HTR-8/SVneo (cell line): ENCODE results near the gene FBN1.

Experiments
- DNase-seq: peaks from one replicate; pipeline ENCODE4 v3.0.0; 2011; ENCODE audit warnings: low spot score, mixed read lengths; ENCODE audit not compliant: insufficient read length
- FAIRE-seq: peaks from 2 replicates; lab custom pipeline; 2011; peaks lifted over from hg19 to GRCh38; lab: Jason Lieb, UNC

Gene FBN1

GRCh38 chr15:48532946-48533345, 112.6 kb downstream of the FBN1 start:
- no peak for DNase-seq
- no peak for FAIRE-seq

DNA sequence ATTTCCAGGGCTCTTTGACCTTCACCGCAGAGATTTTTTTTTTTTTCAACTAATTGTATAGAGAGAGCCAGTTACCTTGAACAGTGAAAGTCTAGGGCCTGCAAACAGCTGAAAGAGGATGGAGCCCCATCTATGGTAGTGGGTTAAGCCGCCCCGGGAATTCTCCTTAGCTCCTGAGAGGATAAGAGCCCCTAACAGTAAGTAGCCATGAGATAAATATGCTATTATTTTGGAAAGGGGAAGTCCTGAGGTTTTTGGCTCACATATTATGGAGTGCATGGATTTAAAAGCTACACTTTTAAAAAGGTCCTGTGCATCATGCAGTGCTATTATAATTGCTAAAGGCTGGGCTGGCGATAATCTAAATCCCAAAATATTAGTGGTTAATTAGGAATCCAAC, 115.0 kb downstream of the FBN1 start:
- no peak for DNase-seq
- FAIRE-seq = no peak

DNA sequence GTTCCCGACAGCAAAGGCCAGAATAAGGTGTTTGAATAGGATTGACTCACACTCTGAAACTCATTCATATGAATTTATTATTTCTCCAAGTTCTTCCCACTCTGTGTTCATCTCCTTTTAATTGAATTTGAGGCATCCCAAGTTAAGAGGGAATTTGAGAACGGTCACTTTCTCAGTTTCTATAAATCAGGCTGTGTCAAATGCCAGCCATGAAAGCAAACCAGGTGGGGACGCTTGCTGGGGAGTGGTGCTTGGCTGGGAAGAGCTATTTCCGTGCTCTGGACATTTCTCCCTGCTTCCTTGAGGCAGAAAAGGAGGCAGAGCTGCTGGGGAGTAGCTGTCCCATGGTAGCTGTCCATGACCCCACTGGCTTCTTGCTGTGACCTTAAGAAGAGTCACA, 116.6 kb downstream of the FBN1 start:
- DNase-seq (no peak), FAIRE-seq (no peak)

DNA sequence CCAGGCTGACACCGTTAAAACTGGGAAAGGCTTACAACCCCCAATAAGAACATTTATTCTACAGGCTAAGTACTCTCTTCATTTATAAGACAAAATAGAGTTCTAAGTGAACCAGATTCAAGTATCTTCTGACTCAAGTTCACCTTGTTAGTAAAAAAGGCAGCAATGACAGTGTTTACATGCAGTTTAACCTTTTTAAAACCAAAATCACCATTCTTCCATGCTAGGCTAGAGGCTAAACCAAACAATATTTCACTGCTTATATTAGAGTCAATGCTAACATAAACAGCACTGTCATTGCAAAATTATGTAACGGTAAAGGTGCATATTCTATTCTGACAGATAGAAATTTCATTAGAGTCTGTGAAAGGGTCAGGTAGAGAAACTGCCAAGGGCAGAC, 118.0 kb downstream of the FBN1 start:
- DNase-seq (no peak), FAIRE-seq (no peak)

GRCh38 chr15:48522911-48523310, 122.6 kb downstream of the FBN1 start:
- no peak for FAIRE-seq
- DNase-seq = no peak

- DNase-seq (no peak), FAIRE-seq (no peak)
These were observed 123.4 kb downstream of the FBN1 start for GRCh38 chr15:48522123-48522522.

- no peak for FAIRE-seq
These were observed 124.9 kb downstream of the FBN1 start for GRCh38 chr15:48520376-48521155.

DNA sequence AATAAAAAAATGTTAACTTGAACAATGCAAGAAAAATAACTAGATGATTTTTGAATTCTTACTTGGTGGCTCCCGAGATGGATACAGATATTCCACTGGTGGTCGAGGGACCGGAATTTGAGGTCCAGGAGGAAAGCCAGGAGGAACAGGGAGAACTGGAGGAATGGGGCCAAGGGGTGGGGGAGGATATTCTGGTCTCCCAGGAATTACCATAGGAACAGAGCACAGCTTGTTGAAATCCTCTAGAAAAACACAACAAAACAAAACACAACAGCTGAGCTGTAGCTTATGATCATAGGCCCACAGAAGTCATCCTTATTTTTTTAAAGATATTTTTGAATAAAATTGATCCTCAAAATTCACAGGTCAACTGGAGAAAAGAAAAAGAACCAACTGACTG, 129.4 kb downstream of the FBN1 start:
- FAIRE-seq = no peak
- DNase-seq = no peak

More at GRCh38 chr15:48520376-48521155, 124.9 kb downstream of the FBN1 start:
- DNase-seq = no peak

DNA sequence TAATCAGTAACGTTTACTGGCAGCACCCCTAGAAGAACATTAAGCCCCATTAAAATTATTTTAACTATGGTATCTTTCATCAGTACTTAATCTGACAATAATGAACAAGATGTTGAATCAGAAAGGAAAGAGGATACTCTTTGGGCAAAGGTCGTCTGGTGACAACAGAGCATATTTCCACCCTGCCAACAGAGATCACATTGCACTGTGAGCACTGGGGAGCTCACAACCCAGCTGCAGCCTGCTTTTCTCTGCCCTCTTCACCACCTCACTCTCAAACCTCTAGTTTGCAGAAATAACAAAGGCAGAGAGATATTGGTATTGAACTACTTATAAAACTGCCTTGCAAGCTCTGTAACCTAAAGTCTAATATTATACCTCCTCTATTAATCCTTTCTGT, 130.0 kb downstream of the FBN1 start:
- FAIRE-seq (no peak), DNase-seq (no peak)

- no peak for FAIRE-seq
These were observed 131.2 kb downstream of the FBN1 start for GRCh38 chr15:48514103-48514816.

DNA sequence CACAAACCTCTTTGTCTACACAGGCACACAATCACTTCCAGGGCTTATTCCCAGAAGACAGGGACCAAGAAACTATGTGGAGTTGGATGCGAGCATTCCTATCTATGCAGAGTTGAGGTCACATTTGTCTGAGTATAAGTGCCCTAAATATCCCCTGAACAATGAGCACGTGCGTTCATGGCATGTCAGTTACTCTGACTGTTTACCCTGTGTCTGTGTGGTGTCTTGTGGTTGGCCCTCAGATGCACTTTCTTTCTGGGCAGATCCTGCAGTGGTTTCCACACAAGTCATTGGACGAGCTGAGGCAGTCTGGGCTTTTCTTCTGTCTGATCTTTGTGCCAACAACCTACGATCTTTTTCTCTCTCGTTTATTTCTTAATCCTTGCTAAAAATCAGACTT, 134.5 kb downstream of the FBN1 start:
- FAIRE-seq (no peak), DNase-seq (no peak)

More at GRCh38 chr15:48514103-48514816, 131.2 kb downstream of the FBN1 start:
- no peak for DNase-seq

- FAIRE-seq = peak; percentile 23
- DNase-seq = peak; percentile 18
These were observed 138.0 kb downstream of the FBN1 start for GRCh38 chr15:48507416-48508065.

- no peak for FAIRE-seq
- no peak for DNase-seq
These were observed 140.4 kb downstream of the FBN1 start for GRCh38 chr15:48505067-48505466.

- FAIRE-seq (no peak), DNase-seq (no peak)
These were observed 144.3 kb downstream of the FBN1 start for GRCh38 chr15:48501208-48501607.

GRCh38 chr15:48500595-48500994, 144.9 kb downstream of the FBN1 start:
- DNase-seq = no peak
- FAIRE-seq = no peak

DNA sequence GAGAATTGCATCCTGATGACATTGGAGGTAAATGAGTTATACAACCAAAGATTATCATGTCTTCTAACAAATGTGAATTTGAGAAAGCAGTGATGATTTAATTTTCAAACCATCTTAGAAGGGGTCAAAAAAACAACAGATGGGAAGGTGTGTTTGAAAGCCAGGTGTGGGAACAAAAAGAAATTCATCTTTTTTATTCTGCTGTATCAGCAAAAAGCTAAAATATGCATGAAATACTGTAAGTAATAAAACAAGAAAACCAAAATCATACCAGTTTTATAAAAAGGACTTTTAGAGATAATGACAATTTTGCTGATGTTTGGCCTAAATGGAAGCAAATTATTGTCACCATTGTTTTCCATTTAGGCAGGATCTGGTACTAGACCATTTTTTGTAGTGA, 145.5 kb downstream of the FBN1 start:
- FAIRE-seq = no peak
- DNase-seq = no peak

DNA sequence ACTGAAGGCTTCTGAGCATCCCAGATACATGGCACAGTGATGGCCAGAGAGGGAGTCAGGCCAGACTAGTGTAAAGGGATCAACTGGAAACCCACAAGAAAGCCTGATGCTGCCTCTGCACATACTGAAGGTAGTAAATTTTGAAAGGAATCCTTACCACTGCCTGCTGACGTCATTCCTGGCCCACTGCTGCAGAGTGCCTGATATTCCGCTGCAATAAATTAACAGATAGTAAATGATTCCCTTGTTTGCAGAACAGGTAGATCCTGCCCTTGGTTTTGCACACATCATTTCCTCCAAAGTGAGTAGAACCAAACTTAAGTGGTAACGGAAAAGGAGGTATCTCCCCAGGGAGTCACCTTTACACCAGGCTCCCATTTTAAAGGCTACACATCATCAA, 146.7 kb downstream of the FBN1 start:
- DNase-seq (no peak), FAIRE-seq (no peak)

DNA sequence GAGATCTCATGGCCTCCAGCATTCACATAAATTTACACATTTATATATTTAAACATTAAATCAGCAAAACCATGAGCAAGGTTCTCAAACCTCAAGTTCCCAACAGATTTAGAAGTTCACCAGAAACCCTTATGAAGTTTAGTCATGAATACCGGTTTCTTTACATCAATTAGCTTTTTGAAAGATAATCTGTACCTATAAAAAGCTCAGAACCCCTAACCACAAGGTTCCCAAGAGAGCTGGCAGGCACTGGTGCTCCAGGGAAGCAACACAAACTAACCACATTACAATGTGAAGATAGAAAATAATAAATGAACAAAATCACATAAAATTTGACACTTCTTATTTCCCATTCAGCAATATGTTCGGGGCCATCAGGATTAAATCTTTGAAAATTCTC, 150.9 kb downstream of the FBN1 start:
- FAIRE-seq = no peak
- no peak for DNase-seq

DNA sequence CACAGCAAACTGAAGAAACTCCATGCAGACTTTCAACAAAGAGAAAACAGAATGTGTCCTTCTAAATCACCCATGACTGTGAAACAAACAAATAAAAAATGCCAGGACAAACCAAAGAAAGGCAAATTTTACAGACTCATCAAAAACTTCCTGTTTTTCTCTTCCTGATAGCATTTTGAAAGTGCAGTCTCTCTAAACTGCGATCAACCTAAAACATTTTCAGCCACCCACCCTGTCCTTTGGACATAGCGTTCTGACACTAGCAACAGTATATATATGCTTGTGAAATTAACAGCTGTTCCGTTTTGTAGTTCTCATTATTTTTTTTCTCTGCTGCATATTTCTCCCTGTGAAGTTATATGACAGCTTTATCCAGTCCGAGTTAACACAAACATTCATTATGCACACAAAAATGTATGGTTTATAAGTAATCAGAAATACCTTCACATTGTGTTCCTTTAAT, 151.7 kb downstream of the FBN1 start:
- DNase-seq (no peak), FAIRE-seq (no peak)

DNA sequence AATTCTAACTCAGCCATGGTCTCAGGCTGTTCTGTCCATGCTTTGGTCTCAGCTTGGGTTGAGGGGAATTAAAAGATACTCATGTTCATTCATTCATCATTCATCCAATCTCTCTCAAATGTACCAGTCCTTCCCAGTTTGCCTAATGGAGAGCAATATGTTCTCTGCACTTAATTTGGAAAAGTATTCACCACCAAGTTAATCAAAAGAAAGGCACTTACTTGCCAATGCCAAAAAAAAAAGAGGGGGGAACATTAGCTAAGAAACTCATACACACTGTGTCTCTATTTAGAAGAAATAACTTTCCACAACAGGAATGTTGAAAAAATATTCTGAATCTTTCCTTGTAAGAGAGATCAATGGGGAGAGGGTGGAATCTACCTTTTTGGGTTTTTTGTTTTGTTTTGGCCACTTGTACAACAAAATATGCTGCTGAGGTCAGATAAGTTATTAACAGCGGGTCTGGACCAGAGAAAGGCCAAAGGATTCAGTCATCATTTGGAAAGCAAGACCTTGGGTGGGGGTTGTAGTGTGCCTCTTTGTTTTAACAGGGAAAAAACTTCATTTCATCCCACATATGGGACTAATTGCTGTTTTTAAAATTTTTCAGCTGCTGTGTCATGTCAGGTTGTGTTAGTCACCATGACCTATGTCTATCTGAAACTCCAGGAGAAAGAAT, 152.3 kb downstream of the FBN1 start:
- no peak for FAIRE-seq
- peak; percentile 12 for DNase-seq

- DNase-seq (no peak), FAIRE-seq (no peak)
These were observed 159.3 kb downstream of the FBN1 start for GRCh38 chr15:48486228-48486627.
